ENCODE data around the gene TBX21.

DNA sequence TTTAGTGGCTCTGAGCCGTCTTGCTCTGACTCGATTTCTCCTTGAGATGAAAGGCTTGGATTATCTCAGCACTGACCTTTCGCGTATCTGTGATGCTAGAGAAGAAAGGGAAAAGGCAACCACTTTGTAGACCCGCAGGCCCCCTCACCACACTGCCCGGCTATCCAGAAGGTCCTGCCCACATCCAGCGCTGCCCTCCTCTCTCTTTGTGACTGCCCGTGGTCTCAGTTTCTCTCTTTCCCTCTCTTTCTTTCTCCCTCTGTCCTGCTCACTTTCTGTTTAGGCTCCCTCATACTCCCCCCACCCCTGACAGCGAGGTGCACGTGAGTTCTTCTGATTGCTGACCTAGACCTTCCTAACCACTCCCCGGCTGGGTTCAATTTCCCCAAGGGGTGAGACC, 12.8 kb upstream of the TBX21 start:
- TF ChIP-seq, protein P1, sequence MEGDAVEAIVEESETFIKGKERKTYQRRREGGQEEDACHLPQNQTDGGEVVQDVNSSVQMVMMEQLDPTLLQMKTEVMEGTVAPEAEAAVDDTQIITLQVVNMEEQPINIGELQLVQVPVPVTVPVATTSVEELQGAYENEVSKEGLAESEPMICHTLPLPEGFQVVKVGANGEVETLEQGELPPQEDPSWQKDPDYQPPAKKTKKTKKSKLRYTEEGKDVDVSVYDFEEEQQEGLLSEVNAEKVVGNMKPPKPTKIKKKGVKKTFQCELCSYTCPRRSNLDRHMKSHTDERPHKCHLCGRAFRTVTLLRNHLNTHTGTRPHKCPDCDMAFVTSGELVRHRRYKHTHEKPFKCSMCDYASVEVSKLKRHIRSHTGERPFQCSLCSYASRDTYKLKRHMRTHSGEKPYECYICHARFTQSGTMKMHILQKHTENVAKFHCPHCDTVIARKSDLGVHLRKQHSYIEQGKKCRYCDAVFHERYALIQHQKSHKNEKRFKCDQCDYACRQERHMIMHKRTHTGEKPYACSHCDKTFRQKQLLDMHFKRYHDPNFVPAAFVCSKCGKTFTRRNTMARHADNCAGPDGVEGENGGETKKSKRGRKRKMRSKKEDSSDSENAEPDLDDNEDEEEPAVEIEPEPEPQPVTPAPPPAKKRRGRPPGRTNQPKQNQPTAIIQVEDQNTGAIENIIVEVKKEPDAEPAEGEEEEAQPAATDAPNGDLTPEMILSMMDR (IDR thresholded peaks at IDR 0.05 in 8 of 11, conservative IDR thresholded peaks at IDR 0.05 in 3 of 11): no peak
- TF ChIP-seq POLR2AphosphoS5 (IDR thresholded peaks at IDR 0.05) (no peak), POLR2A (IDR thresholded peaks at IDR 0.05) (no peak)

Data from spleen (tissue), 7 donors.